ENCODE results near the gene GAD2.
"Not testable (repeated sequence)": the region's sequence is repeated elsewhere in the genome, so short reads cannot be mapped to it uniquely, and the experiment has no call there.

Gene GAD2

DNA sequence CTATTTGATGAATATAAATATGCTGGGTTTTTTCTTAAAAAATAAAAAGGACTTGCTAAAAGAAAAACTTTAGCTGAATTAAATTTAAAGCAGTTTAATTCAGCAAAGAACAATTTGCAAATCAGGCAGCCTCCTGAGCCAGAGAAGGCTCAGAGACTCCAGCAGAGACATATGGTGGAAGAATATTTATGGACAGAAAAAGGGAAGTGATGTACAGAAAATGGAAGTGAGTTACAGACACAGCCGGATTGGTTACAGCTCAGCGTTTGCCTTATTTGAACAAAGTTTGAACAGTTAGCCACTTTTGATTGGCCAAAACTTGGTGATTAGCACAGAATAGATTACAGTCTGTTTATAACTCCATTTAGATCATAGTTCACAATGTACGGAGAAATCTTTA is 110.3 kb downstream of the GAD2 start:
- no peak for DNase-seq

DNA sequence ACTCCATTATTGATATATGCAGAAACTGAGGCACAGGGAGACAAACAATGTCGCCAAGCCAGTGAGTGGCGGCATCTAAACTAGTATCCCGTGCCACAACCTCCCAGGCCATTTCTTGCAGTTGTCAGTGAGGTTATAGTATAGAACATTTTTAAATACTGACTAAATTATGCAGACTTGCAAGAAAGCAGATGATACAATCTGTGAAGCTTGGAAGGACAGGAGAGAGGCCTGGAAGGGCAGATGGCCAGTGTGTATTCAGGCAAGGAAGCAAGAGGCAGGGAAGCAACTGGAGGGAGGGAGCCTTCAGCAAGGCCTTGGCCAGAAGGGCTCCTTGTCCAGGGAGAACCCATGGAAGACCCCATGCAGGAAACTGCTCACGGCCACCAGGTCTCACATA is 111.2 kb downstream of the GAD2 start:
- DNase-seq, result no peak

DNA sequence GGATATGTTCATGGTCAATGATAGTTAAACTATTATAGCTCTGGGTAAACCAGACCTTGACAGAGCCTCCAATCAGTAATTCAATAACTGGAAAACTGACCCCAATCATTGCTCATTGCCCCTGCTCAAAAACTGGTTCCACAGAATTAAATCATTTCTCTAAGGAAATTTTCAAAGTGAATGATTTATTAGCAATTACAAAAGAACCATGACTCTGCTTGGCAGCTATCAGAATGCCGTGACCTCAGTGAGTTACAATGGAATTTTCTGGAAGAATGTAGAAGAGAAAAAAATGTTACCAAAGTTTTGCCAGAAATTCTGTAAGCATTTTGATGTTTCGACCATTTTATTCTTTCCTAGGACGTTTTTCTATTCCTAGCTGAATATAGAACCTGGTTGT is 114.8 kb downstream of the GAD2 start:
- DNase-seq, result no peak

DNA sequence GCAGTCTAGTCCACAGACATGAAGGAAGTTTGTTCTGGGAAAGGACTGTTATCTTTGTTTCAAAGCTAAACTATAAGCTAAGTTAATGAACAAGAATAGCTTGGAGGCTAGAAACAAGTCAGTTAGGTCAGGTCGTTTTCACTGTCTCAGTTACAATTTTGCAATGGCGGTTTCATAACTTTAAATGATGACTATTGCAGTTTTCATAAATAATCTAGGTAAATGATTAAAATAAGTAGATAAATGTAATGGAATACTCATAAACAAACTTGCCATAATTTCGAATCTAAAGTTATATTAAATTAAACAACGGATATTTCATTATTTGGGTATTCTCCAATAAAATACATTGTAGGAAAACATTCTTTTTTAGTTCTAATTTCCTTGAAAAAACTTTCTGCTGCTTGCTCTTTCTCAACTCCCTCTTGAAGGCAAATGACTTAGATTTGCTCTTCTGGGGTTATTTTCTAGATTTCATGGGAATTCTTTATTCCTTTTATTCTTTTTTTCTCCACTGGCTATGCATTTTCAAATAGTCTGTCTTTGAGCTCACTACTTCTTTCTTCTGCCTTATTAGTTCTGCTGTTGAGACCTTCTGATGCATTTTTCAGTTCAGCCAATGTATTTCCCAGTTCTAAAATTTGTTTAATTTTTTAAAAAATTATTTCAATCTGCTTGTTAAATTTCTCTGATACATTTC is 117.8 kb downstream of the GAD2 start:
- DNase-seq, result no peak

DNA sequence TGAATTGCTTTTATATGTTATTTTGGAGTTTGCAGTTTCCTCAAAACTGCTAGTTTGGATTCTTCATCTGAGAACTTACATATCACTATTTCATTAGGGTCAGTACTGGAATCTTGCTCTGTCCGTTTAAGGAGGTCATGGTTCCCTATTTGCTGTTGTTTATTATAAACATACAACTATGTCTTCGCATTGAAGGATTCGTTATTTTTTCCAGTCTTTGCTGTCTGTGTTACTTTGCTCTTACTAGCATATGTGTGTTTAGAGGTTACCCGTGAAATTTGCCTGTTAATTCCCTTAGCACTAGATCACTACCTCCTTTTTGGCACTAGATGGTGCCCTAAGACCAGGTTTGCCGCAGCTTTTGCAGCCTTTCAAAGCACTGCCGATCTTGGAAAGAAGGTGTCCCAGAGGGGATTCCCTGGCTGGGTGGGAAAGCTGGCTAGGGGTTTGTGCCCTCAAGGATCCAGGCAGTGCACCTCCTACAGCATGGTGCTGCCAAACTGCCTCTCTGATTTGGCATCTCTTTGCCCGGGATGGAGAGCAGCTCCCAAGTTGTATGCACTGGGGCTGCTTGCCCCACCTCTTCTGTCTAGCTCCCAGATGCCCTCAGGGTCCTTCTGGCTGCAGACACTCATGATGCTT is 118.5 kb downstream of the GAD2 start:
- DNase-seq, result peak; percentile 52

DNA sequence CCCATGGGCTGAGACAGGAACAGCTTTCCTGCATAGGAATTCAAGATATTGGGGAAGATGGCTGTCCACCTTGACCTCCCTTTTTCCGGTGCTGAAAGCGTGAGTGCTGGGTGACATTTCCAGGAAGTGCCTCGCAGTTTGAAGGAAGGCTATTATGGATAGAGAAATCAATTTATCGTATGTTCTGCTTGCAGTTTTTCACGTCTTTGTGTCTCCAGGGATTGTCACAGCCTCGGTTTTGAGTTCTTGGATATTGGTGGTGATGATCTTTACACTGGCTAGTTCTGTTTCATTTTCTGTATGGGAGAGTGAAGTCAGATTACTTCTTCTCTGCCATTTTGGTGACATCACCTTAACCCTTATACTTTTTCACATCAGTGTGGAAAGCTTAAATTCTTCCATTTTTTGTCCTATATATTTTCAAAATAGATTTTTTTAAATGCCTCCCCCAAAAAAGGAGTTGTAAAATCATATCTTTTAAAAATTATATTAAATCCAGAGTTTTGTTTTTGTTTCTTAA is 119.1 kb downstream of the GAD2 start:
- no peak for DNase-seq

DNA sequence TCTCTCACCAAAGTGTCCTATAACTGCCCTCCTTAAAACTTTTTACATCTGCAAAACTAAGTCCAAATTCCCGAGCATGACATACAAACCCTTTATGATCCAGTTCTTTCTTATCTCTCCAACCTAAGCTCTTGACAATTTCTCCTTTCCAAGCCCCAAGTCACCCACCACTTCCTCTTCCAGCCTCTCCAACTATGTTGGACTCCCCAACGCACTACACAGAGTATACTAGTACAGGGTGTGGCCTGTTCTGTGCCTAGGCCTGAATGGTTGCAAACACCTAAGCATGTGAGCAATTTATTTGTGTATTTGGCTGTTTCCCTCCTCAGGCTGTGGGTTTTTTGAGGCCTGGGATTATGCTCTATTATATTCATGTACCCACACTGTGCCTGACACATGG is 120.4 kb downstream of the GAD2 start:
- no peak for DNase-seq

DNA sequence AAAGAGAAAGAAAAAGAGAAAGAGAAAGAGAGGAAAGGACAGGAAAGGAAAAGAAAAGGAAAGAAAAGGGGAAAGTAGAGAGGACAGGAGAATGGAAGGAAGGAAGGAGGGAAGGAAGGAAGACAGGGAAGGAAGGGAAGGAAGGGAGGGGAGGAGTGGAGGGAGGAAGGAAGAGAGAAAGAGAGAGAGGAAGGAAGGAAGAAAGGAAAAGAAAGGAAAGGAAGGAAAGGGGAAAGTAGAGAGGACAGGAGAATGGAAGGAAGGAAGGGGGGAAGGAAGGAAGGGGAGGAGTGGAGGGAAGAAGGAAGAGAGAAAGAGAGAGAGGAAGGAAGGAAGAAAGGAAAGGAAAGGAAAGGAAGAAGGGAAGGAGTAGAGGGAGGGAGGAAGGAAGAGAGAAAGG is 125.1 kb downstream of the GAD2 start:
- no peak for DNase-seq

DNA sequence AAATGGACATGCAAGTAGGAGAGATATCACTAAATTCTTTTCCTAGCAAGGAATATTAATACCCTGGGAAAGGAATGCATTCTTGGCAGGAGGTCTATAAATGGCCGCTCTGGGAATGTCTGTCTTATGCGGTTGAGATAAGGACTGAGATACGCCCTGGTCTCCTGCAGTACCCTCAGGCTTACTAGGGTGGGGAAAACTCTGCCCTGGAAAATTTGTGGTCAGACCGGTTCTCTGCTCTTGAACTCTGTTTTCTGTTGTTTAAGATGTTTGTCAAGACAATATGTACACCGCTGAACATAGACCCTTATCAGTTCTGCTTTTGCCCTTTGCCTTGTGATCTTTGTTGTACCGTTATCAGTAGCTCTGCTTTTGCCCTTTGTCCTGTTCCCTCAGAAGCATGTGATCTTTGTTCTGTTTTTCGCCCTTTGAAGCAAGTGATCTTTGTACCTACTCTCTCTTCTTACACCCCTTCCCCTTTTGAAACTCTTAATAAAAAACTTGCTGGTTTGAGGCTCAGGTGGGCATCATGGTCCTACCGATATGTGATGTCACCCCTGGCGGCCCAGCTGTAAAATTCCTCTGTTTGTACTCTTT is 132.3 kb downstream of the GAD2 start:
- DNase-seq, result not testable (repeated sequence)
